Skeletal muscle tissue (tissue), 4 donors: ENCODE data around the gene REN. TPM values are rescaled to one million over a fixed set of nuclear protein-coding genes. Genes with fewer than 3 reads are reported as not detected.

Experiments used
- H3K27ac ChIP-seq: one replicate; pipeline ENCODE4 v1.7.0; 2013; ENCODE audit warnings: mild to moderate bottlenecking, low read depth, low read length, inconsistent platforms
- H3K27me3 ChIP-seq, 3 donors: one replicate each; pipeline ENCODE4 v1.7.0; 2013; ENCODE audit warnings: low read length in 3 of 3; ENCODE audit not compliant: control insufficient read depth in 3 of 3, insufficient read depth in 3 of 3
- H3K36me3 ChIP-seq, 3 donors: one replicate each; pipeline ENCODE4 v1.7.0; 2013; ENCODE audit warnings: low read length in 3 of 3; ENCODE audit not compliant: control insufficient read depth in 3 of 3, insufficient read depth in 3 of 3
- H3K4me1 ChIP-seq, 3 donors: one replicate each; pipeline ENCODE4 v1.7.0; 2013; ENCODE audit warnings: low read length in 3 of 3, mild to moderate bottlenecking in 3 of 3; ENCODE audit not compliant: control insufficient read depth in 3 of 3, insufficient read depth in 3 of 3
- H3K4me3 ChIP-seq, 3 donors: one replicate each; pipeline ENCODE4 v1.7.0; 2013; ENCODE audit warnings: low read length in 3 of 3
- H3K9ac ChIP-seq, 3 donors: one replicate each; pipeline ENCODE4 v1.7.0; 2013; ENCODE audit warnings: low read length in 3 of 3, mild to moderate bottlenecking in 3 of 3, moderate library complexity in 2 of 3, low read depth in 1 of 3
- H3K9me3 ChIP-seq, 3 donors: one replicate each; pipeline ENCODE4 v1.7.0; 2013; ENCODE audit warnings: low read length in 3 of 3; ENCODE audit not compliant: control insufficient read depth in 3 of 3
- total RNA-seq: library from RNA; depleted of rRNA; stranded (reverse); fragments of >200 nt; gene quantifications from one replicate; pipeline ENCODE4 v1.2.3, GENCODE V29; 2014
- donor health status: Osteomylitis.

REN gene
- total RNA-seq, 1 donor from 2014 or later, result not detected

- peaks cover 5 to 18% (median 8%) of the 10 kb centered on the region in 3 donors for H3K4me1 ChIP-seq
- H3K27ac ChIP-seq, result no peak overlapping the region
- H3K36me3 ChIP-seq, result no peaks in the 10 kb centered on the region
- no peaks in the 10 kb centered on the region for H3K9me3 ChIP-seq
- H3K4me3 ChIP-seq, result no peak overlapping the region
- peaks cover 8 to 26% (median 15%) of the 10 kb centered on the region in 3 donors for H3K27me3 ChIP-seq
- H3K9ac ChIP-seq, result no peak overlapping the region
These were observed 17.0 kb downstream of the REN start for GRCh38 chr1:204149107-204149506.

GRCh38 chr1:204147406-204148383 is 18.4 kb downstream of the REN start:
- H3K4me3 ChIP-seq, result no peak overlapping the region
- no peaks in the 10 kb centered on the region for H3K36me3 ChIP-seq
- no peaks in the 10 kb centered on the region for H3K9me3 ChIP-seq
- peaks cover 8 to 16% (median 11%) of the 10 kb centered on the region in 3 donors for H3K27me3 ChIP-seq
- no peak overlapping the region for H3K27ac ChIP-seq
- no peak overlapping the region for H3K9ac ChIP-seq
- H3K4me1 ChIP-seq, result peaks cover 5 to 16% (median 7%) of the 10 kb centered on the region in 3 donors

GRCh38 chr1:204146965-204147364 is 19.2 kb downstream of the REN start:
- H3K9me3 ChIP-seq, result no peaks in the 10 kb centered on the region
- H3K36me3 ChIP-seq, result no peaks in the 10 kb centered on the region
- peaks cover 0 to 10% (median 2%) of the 10 kb centered on the region in 3 donors for H3K4me1 ChIP-seq
- no peak overlapping the region for H3K9ac ChIP-seq
- no peak overlapping the region for H3K4me3 ChIP-seq
- H3K27me3 ChIP-seq, result peaks cover 4 to 10% (median 6%) of the 10 kb centered on the region in 3 donors
- no peak overlapping the region for H3K27ac ChIP-seq

GRCh38 chr1:204146309-204146708 is 19.8 kb downstream of the REN start:
- peaks cover 5 to 10% (median 5%) of the 10 kb centered on the region in 3 donors for H3K27me3 ChIP-seq
- H3K9ac ChIP-seq, result no peak overlapping the region

GRCh38 chr1:204145033-204145504 is 21.1 kb downstream of the REN start:
- H3K27ac ChIP-seq, result no peak overlapping the region
- H3K9ac ChIP-seq, result no peak overlapping the region
- peaks cover 0 to 7% (median 0%) of the 10 kb centered on the region in 3 donors for H3K4me1 ChIP-seq
- H3K4me3 ChIP-seq, result no peak overlapping the region
- H3K36me3 ChIP-seq, result no peaks in the 10 kb centered on the region
- H3K27me3 ChIP-seq, result peaks cover 2 to 3% (median 3%) of the 10 kb centered on the region in 3 donors
- H3K9me3 ChIP-seq, result no peaks in the 10 kb centered on the region

More at GRCh38 chr1:204146309-204146708, 19.8 kb downstream of the REN start:
- no peaks in the 10 kb centered on the region for H3K9me3 ChIP-seq
- H3K4me1 ChIP-seq, result peaks cover 0 to 10% (median 2%) of the 10 kb centered on the region in 3 donors
- H3K36me3 ChIP-seq, result no peaks in the 10 kb centered on the region
- no peak overlapping the region for H3K4me3 ChIP-seq
- no peak overlapping the region for H3K27ac ChIP-seq

GRCh38 chr1:204143276-204144041 is 22.7 kb downstream of the REN start:
- Histone ChIP-seq H3K4me3 (no peak overlapping the region), H3K9ac (no peak overlapping the region), H3K27me3 (peaks cover 0 to 3% (median 2%) of the 10 kb centered on the region in 3 donors), H3K4me1 (peaks cover 0 to 3% (median 3%) of the 10 kb centered on the region in 3 donors), H3K27ac (no peak overlapping the region), H3K9me3 (no peaks in the 10 kb centered on the region), H3K36me3 (no peaks in the 10 kb centered on the region)

- no peak overlapping the region for H3K27ac ChIP-seq
These were observed 23.8 kb downstream of the REN start for GRCh38 chr1:204142032-204142974.

GRCh38 chr1:204141131-204141530 is 25.0 kb downstream of the REN start:
- Histone ChIP-seq H3K4me1 (peaks cover 0 to 3% (median 3%) of the 10 kb centered on the region in 3 donors), H3K9me3 (no peaks in the 10 kb centered on the region), H3K4me3 (no peak overlapping the region), H3K9ac (no peak overlapping the region), H3K27ac (no peak overlapping the region), H3K36me3 (peaks cover 0 to 3% (median 0%) of the 10 kb centered on the region in 3 donors), H3K27me3 (peaks cover 0 to 3% (median 2%) of the 10 kb centered on the region in 3 donors)

More at GRCh38 chr1:204142032-204142974, 23.8 kb downstream of the REN start:
- Histone ChIP-seq H3K4me3 (no peak overlapping the region), H3K27me3 (peaks cover 0 to 3% (median 2%) of the 10 kb centered on the region in 3 donors), H3K9me3 (no peaks in the 10 kb centered on the region), H3K4me1 (peaks cover 0 to 3% (median 3%) of the 10 kb centered on the region in 3 donors), H3K9ac (no peak overlapping the region), H3K36me3 (peaks cover 0 to 3% (median 0%) of the 10 kb centered on the region in 3 donors)

- H3K4me3 ChIP-seq, result no peak overlapping the region
- H3K36me3 ChIP-seq, result peaks cover 0 to 3% (median 0%) of the 10 kb centered on the region in 3 donors
- no peak overlapping the region for H3K9ac ChIP-seq
- no peak overlapping the region for H3K27ac ChIP-seq
- no peaks in the 10 kb centered on the region for H3K9me3 ChIP-seq
- peaks cover 0 to 3% (median 3%) of the 10 kb centered on the region in 3 donors for H3K4me1 ChIP-seq
- H3K27me3 ChIP-seq, result peaks cover 0 to 3% (median 2%) of the 10 kb centered on the region in 3 donors
These were observed 26.2 kb downstream of the REN start for GRCh38 chr1:204139952-204140351.
